HG03442 (cell line): Measurements from ENCODE around the gene KIAA1958.

ENCODE experiments used
- ATAC-seq: cut with Tn5 transposase; IDR thresholded peaks from one replicate; pipeline ENCODE4 v1.9.1; 2021; ENCODE audit warnings: mild to moderate bottlenecking, moderate library complexity; ENCODE audit not compliant: unreplicated experiment

The KIAA1958 gene

DNA sequence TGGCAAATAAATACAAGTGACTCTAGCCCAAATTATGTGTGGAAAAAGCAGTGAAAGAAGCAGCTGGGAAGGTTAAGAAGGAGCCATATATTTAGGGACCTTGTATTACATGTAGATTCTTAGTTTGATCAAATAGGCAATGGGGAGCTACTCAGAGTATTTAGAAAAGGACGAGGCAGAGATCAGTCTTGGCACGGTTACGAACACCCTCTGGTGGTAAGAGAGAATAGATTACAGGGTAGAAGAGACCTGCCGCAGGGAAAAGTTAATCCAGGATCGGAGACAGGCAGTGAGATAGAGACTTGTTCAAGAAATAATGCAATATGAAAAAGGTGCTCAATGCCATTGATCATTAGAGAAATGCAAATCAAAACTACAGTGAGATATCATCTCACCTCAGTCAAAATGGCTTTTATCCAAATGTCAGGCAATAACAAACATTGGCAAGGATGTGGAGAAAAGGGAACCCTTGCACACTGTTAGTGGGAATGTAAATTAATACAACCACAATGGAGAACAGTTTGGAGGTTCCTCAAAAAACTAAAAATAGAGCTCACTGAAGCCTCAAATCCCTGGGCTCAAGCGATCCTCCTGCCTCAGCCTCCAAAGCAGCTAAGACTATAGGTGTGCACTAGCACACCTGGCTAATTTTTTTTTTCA lies 219.3 kb downstream of the KIAA1958 start:
- ATAC-seq, result no peak

DNA sequence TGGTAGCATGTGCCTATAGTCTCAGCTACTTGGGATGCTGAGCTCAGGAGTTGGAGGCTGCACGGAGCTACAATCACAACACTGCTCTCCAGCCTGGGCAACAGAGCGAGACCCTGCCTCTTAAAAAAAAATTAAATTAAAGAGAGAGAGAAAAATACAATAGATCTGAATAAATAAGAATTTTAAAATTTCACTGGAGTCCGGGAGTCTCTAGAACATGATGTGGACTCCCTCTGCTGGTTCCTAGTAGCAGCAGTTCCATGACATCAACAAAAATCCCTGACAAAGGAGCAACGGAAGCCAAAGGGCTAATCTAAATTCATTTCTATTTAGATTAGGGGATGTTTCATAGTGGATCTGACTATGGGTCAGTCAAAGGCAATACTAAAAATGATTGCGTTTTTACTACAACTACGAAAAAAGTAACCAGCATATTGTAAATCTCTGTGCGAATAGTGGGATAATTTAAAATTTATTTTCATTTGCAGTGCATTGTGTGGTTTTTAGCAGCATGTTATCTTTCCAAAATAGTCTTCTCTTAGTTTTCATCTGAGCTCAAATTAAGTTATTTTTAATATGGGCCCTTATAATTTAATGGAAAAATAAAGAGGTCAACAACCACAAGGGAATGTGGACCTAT lies 224.5 kb downstream of the KIAA1958 start:
- no peak for ATAC-seq

DNA sequence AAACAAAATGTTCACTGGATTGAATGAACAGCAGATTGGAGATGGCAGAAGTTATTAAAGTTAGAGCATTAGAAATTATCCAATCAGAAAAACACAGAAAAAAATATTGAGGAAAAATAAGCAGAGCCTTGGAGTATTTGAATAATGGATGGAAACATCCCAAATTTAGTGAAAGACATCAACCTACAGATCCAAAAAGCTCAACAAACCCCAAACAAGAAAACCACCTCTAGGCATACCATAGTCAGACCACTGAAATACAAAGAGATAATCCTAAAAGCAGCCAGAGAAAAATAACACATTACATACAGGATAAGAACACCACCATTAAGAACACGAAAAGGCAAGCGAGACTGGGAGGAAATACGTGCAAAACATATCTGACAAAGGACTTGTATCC lies 226.1 kb downstream of the KIAA1958 start:
- ATAC-seq, result no peak

DNA sequence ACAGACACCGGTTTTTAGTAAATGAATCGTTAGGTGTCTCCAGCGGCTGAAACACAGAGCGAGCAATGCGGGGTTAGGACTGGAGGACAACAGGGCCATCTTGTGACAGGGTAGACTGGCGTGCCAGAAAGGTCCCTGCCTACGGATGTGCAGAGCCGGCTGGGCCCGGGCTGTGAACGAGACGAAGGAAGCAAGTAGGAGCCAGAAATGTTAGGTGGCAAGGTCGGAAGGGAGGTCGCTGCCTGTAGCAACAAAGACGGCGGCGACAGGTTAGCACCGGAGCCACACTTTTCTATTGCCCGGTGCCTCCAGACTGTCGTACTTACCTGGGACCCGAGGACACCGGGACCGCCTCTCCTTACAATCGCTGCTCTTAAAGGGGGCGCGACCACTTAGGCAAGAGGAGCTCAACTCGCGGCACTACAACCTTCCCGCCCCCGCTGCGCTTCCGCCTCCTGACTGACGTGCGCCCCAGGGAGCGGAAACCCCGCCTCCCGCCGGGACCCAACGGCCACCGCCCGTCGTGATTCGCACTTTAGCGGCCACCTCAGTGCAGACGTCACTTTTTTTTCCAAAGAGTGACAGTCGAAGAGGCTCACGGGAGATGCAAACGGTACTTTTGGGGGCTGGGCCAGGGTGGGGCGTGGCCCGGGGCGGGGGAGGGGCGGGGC lies 231.2 kb downstream of the KIAA1958 start, which contains the start of gene INIP:
TSS of gene INIP (minus strand) at position 457 of the 671 bp plus-strand sequence. CDS start 1,632 bp downstream, outside the sequence.
- peak; percentile 92 for ATAC-seq
